Activated naive CD8-positive, alpha-beta T cell treated with anti-CD3 and anti-CD28 coated beads, Interleukin-2, amount 50 U/mL, for 16 hours (primary cell): ENCODE data around the gene CHCHD5.
"Not testable (repeated sequence)": the region's sequence is repeated elsewhere in the genome, so short reads cannot be mapped to it uniquely, and the experiment has no call there.

Source experiments
- DNase-seq: peaks from one replicate; pipeline ENCODE4 v3.0.0-alpha.2; 2020; ENCODE audit warnings: low read depth, low spot score

The CHCHD5 gene

DNA sequence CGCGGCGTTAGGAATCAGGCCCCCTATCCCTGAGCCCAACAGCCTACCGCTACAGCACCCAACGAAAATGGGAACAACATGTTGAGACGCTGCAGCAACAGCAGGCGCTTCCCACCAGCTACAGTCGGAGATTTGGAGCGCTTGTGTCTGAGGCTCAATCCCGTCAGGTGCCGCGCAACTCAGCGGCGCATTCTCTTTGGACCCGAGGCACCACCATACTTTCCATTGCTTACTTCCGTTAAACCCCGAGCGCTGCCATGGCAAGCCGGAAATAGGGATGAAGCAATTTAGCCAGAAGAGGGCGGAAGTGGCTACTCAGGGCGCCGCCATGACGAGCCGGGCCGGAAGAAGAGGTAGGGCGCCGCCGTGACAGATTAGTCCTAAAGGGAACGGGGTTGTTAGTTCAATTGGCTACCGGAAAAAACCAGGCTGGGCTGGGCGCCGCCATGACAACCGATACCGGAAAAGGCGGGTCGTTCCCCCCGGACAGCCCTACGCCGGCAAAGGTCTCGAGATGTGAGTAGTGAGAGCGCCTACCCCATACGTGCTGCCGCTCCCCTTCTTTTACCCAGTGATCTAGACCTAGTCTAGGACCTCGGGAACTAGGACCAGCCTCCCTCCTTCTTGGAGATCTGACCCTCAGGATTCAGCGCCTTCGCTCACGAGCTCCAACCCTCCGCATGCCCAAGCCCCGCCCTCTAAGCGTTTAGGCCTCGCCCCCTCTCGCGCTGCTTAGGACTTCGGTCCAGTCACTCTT, at the start of gene CHCHD5:
Gene CHCHD5, plus strand, starts transcription at position 476 of the 757 bp plus-strand sequence. Its CDS starts 39 bp downstream, at position 515.
- DNase-seq = peak; percentile 84

GRCh38 chr2:112534826-112535225, 49.6 kb upstream of the CHCHD5 start:
- DNase-seq = no peak

DNA sequence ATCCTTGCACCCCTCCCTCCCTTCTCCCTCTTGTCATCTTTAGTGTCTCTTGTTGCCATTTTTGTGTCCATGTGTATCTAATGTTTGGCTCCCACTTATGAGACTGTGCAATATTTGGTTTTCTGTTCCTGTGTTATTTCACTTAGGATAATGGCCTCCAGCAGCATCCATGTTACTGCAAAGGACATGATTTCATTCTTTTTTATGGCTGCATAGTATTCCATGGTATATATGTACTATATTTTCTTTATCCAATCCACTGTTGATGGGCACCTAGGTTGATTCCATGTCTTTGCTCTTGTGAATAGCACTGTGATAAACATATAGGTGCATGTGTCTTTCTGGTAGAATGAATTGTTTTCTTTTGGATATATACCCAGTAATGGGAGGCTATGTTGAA, 47.7 kb upstream of the CHCHD5 start:
- not testable (repeated sequence) for DNase-seq

DNA sequence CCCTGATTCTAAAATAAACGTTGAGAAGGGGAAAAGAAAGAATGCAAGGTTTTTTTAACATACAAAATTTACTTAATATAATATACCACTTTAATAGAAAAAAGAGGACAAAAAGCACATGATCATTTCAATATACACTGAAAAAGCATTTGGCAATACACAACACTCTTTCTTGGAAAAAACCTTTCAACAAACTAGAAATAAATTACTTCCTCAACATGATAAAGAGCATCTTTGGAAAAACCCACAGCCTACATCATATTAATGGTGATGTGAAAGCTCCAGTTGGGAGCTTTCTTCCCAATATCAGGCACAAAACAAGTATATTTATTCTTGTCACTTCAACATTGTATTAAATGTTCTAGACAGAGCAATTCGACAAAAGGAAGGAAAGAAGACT, 45.1 kb upstream of the CHCHD5 start:
- no peak for DNase-seq

DNA sequence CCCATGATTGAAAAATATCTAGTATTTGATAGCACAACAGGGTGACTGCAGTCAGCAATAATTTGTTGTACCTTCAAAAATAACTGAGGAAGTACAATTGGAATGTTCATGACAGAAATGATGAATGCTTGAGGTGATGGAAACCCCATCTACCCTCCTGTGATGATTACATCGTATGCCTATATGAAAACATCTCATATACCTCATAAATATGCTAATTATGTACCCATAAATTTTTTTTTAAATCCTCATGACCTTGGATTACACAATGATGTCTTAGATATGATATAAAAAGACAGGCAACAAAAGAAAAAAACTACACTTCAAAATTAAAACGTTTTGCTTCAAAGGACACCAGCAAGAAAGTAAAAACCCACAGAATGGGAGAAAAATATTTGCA, 43.5 kb upstream of the CHCHD5 start:
- no peak for DNase-seq

- DNase-seq = no peak
These were observed 42.9 kb upstream of the CHCHD5 start for GRCh38 chr2:112541315-112542122.

DNA sequence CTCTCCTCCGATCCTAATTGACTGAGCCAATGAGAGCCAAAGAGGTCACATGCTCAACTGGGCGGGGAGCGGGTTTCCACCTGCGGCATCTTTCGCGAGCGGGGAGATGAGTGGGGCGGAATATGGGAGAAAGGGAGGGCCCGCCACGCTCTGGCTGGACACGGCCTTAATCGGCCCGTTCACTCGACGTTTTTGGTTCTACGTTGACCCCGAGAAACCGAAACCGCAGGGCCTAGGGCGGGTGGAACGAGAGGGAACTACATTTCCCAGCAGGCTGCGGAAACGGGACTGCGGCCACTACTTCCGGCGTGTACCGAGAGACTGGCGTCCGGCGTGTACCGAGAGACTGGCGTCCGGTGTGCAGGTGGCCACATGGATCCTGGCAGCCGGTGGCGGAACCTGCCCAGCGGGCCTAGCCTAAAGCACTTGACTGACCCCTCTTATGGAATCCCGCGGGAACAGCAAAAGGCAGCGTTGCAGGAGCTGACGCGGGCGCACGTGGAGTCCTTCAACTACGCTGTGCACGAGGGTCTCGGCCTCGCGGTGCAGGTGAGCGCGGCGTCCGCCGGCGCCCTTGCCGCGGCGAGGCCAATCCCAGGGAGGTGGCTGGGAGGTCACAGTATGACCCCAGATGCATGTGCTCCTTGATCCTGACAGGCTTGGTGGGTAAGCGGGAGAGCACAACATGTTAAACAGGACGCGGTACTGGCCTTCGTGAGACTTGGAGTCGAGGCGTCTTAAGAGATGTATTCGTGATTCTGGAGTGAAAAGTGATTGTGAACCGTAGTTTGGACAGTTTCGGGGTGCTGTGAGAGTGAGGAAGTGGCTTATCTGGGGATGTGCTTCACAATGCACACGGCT, 42.1 kb upstream of the CHCHD5 start, which contains the start of gene POLR1B:
Gene POLR1B, plus strand, starts transcription at position 343 of the 861 bp plus-strand sequence. Its CDS starts 30 bp downstream, at position 373.
- peak; percentile 57 for DNase-seq

DNA sequence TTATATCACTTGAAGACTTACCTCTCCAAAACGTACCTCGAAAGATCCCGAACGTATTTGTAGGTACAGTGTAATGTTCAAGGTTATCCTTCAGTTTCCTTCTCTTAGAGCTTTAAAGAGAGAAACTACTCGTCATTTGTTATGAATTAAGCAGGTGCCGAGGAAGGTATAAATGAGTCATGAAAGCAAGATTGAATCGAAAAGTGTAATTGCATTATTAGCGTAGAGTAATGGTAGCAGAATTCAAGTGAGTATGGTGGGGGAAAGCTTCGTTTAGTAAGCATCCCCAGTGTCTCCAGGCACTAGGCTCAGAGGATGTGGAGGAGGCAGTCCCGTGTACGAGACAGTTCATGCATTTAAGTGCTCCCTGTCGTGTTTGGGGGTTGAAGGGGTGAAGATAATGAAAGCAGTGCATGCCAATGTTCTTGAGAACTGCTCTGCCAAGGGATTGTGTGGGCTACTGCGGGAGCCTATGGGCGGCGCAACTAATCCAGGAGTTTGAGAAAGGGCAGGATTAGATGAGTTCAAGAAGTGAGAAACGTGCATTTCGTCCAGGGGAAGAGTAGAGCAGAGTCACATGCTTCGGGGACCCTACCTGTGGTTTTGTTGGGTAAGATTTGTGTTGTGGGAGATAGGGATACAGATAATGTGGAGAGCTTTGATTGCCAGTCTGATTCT, 41.3 kb upstream of the CHCHD5 start:
- no peak for DNase-seq

DNA sequence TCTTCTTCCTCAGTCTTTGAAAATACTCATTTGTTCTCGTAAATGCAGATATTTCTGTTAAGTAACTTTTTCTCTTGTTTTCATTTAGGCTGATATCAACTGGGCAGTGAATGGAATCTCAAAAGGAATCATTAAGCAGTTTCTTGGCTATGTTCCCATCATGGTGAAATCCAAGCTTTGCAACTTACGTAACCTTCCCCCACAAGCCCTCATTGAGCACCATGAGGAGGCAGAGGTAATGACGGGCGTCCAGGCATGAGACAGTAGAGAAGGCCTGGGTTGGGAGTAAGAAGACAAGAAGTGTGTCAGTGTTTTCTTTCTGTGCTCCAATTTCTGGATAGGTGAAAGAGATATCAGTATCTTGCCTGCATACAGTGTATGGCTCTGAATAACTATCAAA, 37.1 kb upstream of the CHCHD5 start:
- DNase-seq = no peak

- DNase-seq = no peak
These were observed 35.4 kb upstream of the CHCHD5 start for GRCh38 chr2:112548980-112549379.

GRCh38 chr2:112566104-112566503, 18.3 kb upstream of the CHCHD5 start:
- no peak for DNase-seq

DNA sequence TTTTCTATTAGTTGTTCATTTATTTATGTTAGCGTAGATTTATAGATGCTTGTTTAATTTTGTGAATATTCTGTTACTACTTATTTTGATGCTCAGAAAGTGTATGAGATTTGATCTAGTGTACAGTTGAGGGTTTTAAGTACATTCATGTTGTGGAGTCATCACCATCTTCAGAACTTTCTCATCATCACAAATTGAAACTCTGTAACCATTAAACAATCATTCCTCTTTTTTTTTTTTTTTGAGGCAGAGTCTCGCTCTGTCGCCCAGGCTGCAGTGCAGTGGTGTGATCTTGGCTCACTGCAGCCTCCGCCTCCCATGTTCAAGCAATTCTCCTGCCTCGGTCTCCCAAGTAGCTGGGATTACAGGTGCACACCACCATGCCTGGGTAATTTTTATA, 17.9 kb upstream of the CHCHD5 start:
- DNase-seq = not testable (repeated sequence)

DNA sequence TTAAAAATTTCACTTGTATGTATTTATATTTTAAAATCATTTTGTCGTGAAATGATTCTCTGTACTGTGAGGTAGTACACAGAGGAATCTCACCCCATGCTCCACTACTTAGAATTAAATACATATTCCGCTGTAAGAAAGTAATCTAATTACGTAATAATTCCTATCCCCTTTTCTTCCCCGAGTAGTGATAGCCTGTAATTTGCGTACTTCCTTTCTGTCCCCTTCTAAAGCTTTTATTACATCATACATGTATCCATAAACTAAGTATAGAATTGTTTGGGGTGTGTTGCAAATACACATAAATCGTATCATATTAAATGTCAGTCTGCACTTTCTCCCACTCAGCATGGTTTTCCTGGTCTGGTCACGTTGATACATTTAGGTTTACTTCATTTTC, 12.4 kb upstream of the CHCHD5 start:
- DNase-seq = no peak

DNA sequence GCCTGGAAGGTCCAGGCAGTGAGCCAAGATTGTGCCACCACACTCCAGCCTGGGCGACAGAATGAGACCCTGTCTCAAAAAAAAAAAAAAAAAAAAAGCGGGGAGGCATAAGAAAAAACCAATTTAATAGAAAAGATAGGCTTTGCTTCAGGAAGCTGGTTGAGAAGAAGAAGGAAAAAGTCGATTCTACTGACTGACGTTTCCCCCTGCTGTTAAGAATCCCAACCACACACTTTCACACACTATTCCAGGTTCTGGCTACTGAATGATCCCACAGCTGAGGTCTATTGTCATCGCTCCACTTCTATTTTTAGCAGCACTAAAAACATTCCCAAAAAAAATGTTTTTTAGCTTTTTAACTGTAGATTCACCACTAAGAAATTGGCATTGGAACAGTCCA, 6.7 kb upstream of the CHCHD5 start:
- DNase-seq = no peak

DNA sequence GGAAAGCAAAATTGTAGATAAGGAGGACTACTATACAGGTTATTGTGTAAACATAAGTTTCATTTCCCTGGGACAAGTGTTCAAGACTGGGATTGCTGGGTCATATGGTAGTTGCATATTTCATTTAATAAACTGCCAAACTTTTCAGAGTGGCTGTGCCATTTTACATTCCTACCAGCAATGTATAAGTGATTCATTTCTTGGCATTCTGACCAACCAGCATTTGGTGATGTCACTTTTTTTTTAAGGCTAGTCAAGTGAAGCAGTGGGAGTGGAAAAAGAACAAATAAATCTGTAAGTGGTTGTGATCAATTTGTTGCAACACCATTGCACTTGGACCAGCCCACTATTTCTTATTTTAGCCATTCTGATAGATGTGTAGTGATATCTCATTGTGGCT, 5.2 kb upstream of the CHCHD5 start:
- no peak for DNase-seq

GRCh38 chr2:112580084-112580483, 4.3 kb upstream of the CHCHD5 start:
- no peak for DNase-seq

DNA sequence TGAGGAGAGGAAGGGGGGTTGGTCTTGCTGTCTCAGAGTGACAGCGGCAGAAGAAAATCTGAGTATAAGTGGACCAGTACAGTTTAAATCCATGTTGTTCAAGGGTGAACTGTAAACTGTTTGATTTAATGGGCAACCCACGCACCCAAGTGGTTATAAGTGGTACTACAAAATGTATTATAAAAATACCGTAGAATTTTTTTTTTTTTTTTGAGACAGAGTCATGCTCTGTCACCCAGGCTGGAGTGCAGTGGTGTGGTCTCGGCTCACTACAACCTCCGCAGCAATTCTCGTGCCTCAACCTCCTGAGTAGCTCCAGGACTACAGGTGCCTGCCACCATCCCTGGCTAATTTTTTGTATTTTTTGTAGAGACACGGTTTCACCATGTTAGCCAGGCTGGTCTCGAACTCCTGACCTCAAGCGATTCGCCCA, 2.1 kb upstream of the CHCHD5 start:
- no peak for DNase-seq

- DNase-seq = no peak
These were observed 794 bp upstream of the CHCHD5 start for GRCh38 chr2:112583497-112584133.

GRCh38 chr2:112584891-112585250, 462 bp downstream of the CHCHD5 start:
- no peak for DNase-seq

DNA sequence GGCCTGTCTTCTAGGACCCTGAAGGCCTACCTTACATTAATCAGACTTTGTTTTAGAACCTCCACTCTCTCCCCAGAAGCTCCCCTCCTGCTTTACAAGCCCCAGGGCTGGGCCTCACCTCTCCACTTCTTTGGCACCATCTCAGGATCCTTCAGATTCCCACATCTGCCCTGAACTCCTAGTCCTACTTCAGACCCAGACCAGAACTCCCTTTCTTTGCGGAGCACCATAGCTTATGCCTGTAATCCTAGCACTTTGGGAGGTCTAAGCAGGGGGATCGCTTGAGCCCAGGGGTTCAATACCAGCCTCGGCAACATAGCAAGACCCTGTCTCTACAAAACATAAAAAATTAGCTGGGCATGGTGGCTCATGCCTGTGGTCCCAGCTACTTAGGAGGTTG, 991 bp downstream of the CHCHD5 start:
- DNase-seq = no peak
